ENCODE data around the gene MEGF11. TPM values are rescaled to one million over a fixed set of nuclear protein-coding genes. Genes with fewer than 3 reads are reported as not detected.

Gene MEGF11
- total RNA-seq, 1 experiment from 2014 or later = 1.2 TPM

DNA sequence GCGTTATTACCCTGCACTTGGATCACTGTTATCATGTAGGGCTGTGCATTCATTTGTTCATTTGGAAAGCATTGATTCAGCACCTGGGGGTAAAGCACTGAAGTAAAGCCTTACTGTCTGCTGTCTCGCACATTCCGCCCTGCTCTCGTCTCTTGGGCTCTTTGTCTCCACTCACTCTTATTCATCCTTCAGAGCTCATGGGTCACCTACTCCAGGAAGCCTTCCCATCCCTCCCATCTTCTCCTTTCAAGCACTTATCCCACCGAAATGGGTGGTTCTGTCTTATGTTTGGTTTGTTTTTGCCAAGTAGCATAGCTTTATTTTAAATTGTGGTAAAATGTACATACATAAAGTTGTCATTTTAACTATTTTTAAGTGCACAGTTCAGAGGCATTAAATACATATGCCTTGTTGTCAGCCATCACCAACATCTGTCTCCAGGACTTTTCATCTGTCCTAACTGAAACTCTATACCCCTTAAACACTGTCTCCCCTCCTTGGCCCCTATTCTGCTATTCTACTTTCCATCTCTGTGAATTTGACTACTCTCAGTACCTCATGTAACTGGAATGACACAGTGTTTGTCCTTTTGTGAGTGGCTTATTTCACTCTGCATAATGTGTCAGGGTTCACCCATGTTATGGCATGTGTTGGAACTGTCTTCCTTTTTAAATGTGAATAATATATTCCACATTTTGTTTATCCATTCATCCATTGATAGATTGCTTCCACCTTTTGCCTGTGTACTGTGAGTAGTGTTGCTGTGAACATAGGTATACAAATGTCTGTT, 49.1 kb upstream of the MEGF11 start:
- H3K9me3 ChIP-seq (ENCODE audit: control insufficient read depth, low read depth, low read length) = no peaks in the 10 kb centered on the region
- no peak overlapping the region for H2BK120ac ChIP-seq (ENCODE audit: low read depth, low read length, poor library complexity, severe bottlenecking)
- H3K4me2 ChIP-seq (ENCODE audit: insufficient read depth, insufficient read length, low read length) = no peak overlapping the region
- no peak overlapping the region for H2AFZ ChIP-seq (ENCODE audit: low read length)
- H3K4me1 ChIP-seq (ENCODE audit: insufficient read depth, low read length) = no peaks in the 10 kb centered on the region
- peak overlapping the region in 1 of 3 experiments; percentile 9; a peak in 3 of 7 replicates for H3K27ac Mint-ChIP-seq
- no peak overlapping the region for H3K4me3 Mint-ChIP-seq
- no peaks in the 10 kb centered on the region for H3K9me3 Mint-ChIP-seq
- no peaks in the 10 kb centered on the region for H3K27me3 ChIP-seq (ENCODE audit: insufficient read depth, low read length)
- H3K79me1 ChIP-seq (ENCODE audit: insufficient read depth, low read depth, low read length, poor library complexity, severe bottlenecking) = no peaks in the 10 kb centered on the region
- no peak overlapping the region for H3K23ac ChIP-seq (ENCODE audit: insufficient read length, low read depth, low read length)
- H3K18ac ChIP-seq (ENCODE audit: insufficient read length, low read depth, low read length) = no peak overlapping the region
- H3K23me2 ChIP-seq (ENCODE audit: insufficient read length, low read depth, low read length, poor library complexity, severe bottlenecking) = no peaks in the 10 kb centered on the region
- WGBS (ENCODE audit: extremely low coverage, insufficient read length, low lambda C conversion rate) = no CpG with 5 or more reads among the region's 5 CpGs
- no peak overlapping the region for H3T11ph ChIP-seq (ENCODE audit: low read length)
- peaks cover 6 to 32% (median 13%) of the 10 kb centered on the region in 3 experiments; a peak in 5 of 7 replicates for H3K36me3 Mint-ChIP-seq (ENCODE audit: insufficient read depth in 1 of 3, low read depth in 3 of 3)
- no peak overlapping the region for H3K56ac ChIP-seq (ENCODE audit: insufficient read length, low read depth, low read length)
- TF ChIP-seq, protein P1, sequence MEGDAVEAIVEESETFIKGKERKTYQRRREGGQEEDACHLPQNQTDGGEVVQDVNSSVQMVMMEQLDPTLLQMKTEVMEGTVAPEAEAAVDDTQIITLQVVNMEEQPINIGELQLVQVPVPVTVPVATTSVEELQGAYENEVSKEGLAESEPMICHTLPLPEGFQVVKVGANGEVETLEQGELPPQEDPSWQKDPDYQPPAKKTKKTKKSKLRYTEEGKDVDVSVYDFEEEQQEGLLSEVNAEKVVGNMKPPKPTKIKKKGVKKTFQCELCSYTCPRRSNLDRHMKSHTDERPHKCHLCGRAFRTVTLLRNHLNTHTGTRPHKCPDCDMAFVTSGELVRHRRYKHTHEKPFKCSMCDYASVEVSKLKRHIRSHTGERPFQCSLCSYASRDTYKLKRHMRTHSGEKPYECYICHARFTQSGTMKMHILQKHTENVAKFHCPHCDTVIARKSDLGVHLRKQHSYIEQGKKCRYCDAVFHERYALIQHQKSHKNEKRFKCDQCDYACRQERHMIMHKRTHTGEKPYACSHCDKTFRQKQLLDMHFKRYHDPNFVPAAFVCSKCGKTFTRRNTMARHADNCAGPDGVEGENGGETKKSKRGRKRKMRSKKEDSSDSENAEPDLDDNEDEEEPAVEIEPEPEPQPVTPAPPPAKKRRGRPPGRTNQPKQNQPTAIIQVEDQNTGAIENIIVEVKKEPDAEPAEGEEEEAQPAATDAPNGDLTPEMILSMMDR (conservative IDR thresholded peaks at IDR 0.05) = no peak
- no peak for DNase-seq
- no peaks in the 10 kb centered on the region for H3K27me3 Mint-ChIP-seq (ENCODE audit: low read depth)
- H2BK5ac ChIP-seq (ENCODE audit: insufficient read length, low read length) = no peak overlapping the region
- H2BK12ac ChIP-seq (ENCODE audit: insufficient read length, low read depth, low read length) = no peak overlapping the region
- H3K14ac ChIP-seq (ENCODE audit: insufficient read depth, low read length) = no peak overlapping the region
- no peaks in the 10 kb centered on the region for H4K20me1 ChIP-seq (ENCODE audit: control insufficient read depth, insufficient read depth, insufficient read length)
- no peak overlapping the region for H3K27ac ChIP-seq (ENCODE audit: insufficient read length, low read depth, low read length)
- H3K4ac ChIP-seq (ENCODE audit: low read depth, low read length) = no peak overlapping the region
- no peak overlapping the region for H2AK5ac ChIP-seq (ENCODE audit: insufficient read length, low read length)
- H4K5ac ChIP-seq (ENCODE audit: insufficient read length, low read depth, low read length) = no peak overlapping the region
- no peak overlapping the region for H4K91ac ChIP-seq (ENCODE audit: insufficient read length, low read depth, low read length)
- no peaks in the 10 kb centered on the region for H3K79me2 ChIP-seq (ENCODE audit: insufficient read depth, low read length)
- H2BK15ac ChIP-seq (ENCODE audit: low read depth, low read length) = no peak overlapping the region
- H3K9ac ChIP-seq (ENCODE audit: extremely low read depth, insufficient read length, low read length) = no peak overlapping the region
- peaks cover 5 to 9% of the 10 kb centered on the region in 2 experiments for H3K4me1 Mint-ChIP-seq
- no peak overlapping the region for H4K8ac ChIP-seq (replicated peaks; ENCODE audit: insufficient read length, low read depth, low read length)
- H2BK20ac ChIP-seq (ENCODE audit: low read depth, low read length, poor library complexity, severe bottlenecking) = no peak overlapping the region
